H54 (cell line): Measurements from ENCODE around the gene MAPKAP1.
A peak's percentile ranks its signal among the peaks of the same experiment; 100 is the strongest.

Experiments used
- DNase-seq: peaks from one replicate; pipeline ENCODE4 v3.0.0; 2011; ENCODE audit warnings: low spot score, mixed read lengths; ENCODE audit not compliant: insufficient read length
- FAIRE-seq: peaks from 3 replicates; lab custom pipeline; 2011; peaks lifted over from hg19 to GRCh38; lab: Jason Lieb, UNC
- POLR2A ChIP-seq: IDR thresholded peaks from 2 replicates; pipeline ENCODE4 v1.6.1; 2011; ENCODE audit warnings: low read depth, mild to moderate bottlenecking, low read length

Gene MAPKAP1

GRCh38 chr9:125524583-125525355 lies 182.2 kb downstream of the MAPKAP1 start:
- FAIRE-seq: peak; percentile 81
- no peak for TF ChIP-seq POLR2A
- DNase-seq: no peak

GRCh38 chr9:125523681-125524080 lies 183.3 kb downstream of the MAPKAP1 start:
- no peak for DNase-seq
- no peak for FAIRE-seq
- TF ChIP-seq POLR2A: no peak

GRCh38 chr9:125522328-125522725 lies 184.7 kb downstream of the MAPKAP1 start:
- FAIRE-seq: peak; percentile 50
- DNase-seq: no peak
- no peak for TF ChIP-seq POLR2A

- peak; percentile 77 for DNase-seq
Observed at GRCh38 chr9:125521462-125522327, 185.3 kb downstream of the MAPKAP1 start.

GRCh38 chr9:125519734-125520133 lies 187.3 kb downstream of the MAPKAP1 start:
- no peak for FAIRE-seq
- no peak for TF ChIP-seq POLR2A
- DNase-seq: no peak

More at GRCh38 chr9:125521462-125522327, 185.3 kb downstream of the MAPKAP1 start:
- no peak for TF ChIP-seq POLR2A
- peak; percentile 94 for FAIRE-seq

- no peak for TF ChIP-seq POLR2A
- FAIRE-seq (no peak), DNase-seq (no peak)
Observed at GRCh38 chr9:125517577-125517976, 189.4 kb downstream of the MAPKAP1 start.

GRCh38 chr9:125515983-125516940 lies 190.7 kb downstream of the MAPKAP1 start:
- DNase-seq (no peak), FAIRE-seq (no peak)

GRCh38 chr9:125515281-125515680 lies 191.7 kb downstream of the MAPKAP1 start:
- DNase-seq (no peak), FAIRE-seq (no peak)
- no peak for TF ChIP-seq POLR2A

More at GRCh38 chr9:125515983-125516940, 190.7 kb downstream of the MAPKAP1 start:
- no peak for TF ChIP-seq POLR2A

GRCh38 chr9:125514468-125514867 lies 192.5 kb downstream of the MAPKAP1 start:
- DNase-seq (no peak), FAIRE-seq (no peak)
- TF ChIP-seq POLR2A: no peak

- DNase-seq (peak; percentile 97), FAIRE-seq (peak; percentile 99)
- no peak for TF ChIP-seq POLR2A
Observed at GRCh38 chr9:125513668-125514413, 193.2 kb downstream of the MAPKAP1 start.

- TF ChIP-seq POLR2A: no peak
- FAIRE-seq: no peak
- no peak for DNase-seq
Observed at GRCh38 chr9:125513303-125513667, 193.7 kb downstream of the MAPKAP1 start.

- no peak for TF ChIP-seq POLR2A
- no peak for FAIRE-seq
- no peak for DNase-seq
Observed at GRCh38 chr9:125511789-125512660, 195.0 kb downstream of the MAPKAP1 start.
